ENCODE measurements around the gene SNTG2.
"Not testable (repeated sequence)": the region's sequence is repeated elsewhere in the genome, so short reads cannot be mapped to it uniquely, and the experiment has no call there.

Gene SNTG2

GRCh38 chr2:1060372-1060771 is 109.7 kb downstream of the SNTG2 start:
- no peak for DNase-seq

- no peak for DNase-seq
Measured at GRCh38 chr2:1060987-1061386, 110.3 kb downstream of the SNTG2 start.

- DNase-seq, result no peak
Measured at GRCh38 chr2:1068241-1068640, 117.6 kb downstream of the SNTG2 start.

- DNase-seq, result no peak
Measured at GRCh38 chr2:1068822-1069221, 118.2 kb downstream of the SNTG2 start.

- no peak for DNase-seq
Measured at GRCh38 chr2:1069847-1070246, 119.2 kb downstream of the SNTG2 start.

- DNase-seq, result no peak
Measured at GRCh38 chr2:1070601-1071000, 120.0 kb downstream of the SNTG2 start.

GRCh38 chr2:1071650-1072049 is 121.0 kb downstream of the SNTG2 start:
- no peak for DNase-seq

GRCh38 chr2:1072250-1072649 is 121.6 kb downstream of the SNTG2 start:
- no peak for DNase-seq

- no peak for DNase-seq
Measured at GRCh38 chr2:1077911-1078310, 127.3 kb downstream of the SNTG2 start.

GRCh38 chr2:1078326-1078725 is 127.7 kb downstream of the SNTG2 start:
- DNase-seq, result no peak

GRCh38 chr2:1079873-1080799 is 129.5 kb downstream of the SNTG2 start:
- no peak for DNase-seq

GRCh38 chr2:1081451-1082225 is 131.0 kb downstream of the SNTG2 start:
- no peak for DNase-seq

- no peak for DNase-seq
Measured at GRCh38 chr2:1082456-1083205, 132.0 kb downstream of the SNTG2 start.

GRCh38 chr2:1088192-1088860 is 137.7 kb downstream of the SNTG2 start:
- no peak for DNase-seq

- no peak for DNase-seq
Measured at GRCh38 chr2:1088940-1089339, 138.3 kb downstream of the SNTG2 start.

GRCh38 chr2:1091895-1092585 is 141.4 kb downstream of the SNTG2 start:
- no peak for DNase-seq

- not testable (repeated sequence) for DNase-seq
Measured at GRCh38 chr2:1093668-1094067, 143.0 kb downstream of the SNTG2 start.

- DNase-seq, result no peak
Measured at GRCh38 chr2:1097101-1097500, 146.5 kb downstream of the SNTG2 start.

GRCh38 chr2:1099418-1099817 is 148.8 kb downstream of the SNTG2 start:
- DNase-seq, result no peak

GRCh38 chr2:1101011-1101782 is 150.5 kb downstream of the SNTG2 start:
- DNase-seq, result no peak

- no peak for DNase-seq
Measured at GRCh38 chr2:1101982-1102590, 151.4 kb downstream of the SNTG2 start.

Measured in stimulated activated CD8-positive, alpha-beta memory T cell treated with anti-CD3 and anti-CD28 coated beads, Interleukin-4, amount 100 ng/mL, for 48 hours (primary cell).